HG02759 (cell line): ENCODE measurements around the gene VPS13A.
A peak's percentile ranks its signal among the peaks of the same experiment; 100 is the strongest.

Experiments used
- ATAC-seq: cut with Tn5 transposase; IDR thresholded peaks from one replicate; pipeline ENCODE4 v1.9.1; 2021; ENCODE audit warnings: mild to moderate bottlenecking, moderate library complexity; ENCODE audit not compliant: unreplicated experiment

The VPS13A gene

DNA sequence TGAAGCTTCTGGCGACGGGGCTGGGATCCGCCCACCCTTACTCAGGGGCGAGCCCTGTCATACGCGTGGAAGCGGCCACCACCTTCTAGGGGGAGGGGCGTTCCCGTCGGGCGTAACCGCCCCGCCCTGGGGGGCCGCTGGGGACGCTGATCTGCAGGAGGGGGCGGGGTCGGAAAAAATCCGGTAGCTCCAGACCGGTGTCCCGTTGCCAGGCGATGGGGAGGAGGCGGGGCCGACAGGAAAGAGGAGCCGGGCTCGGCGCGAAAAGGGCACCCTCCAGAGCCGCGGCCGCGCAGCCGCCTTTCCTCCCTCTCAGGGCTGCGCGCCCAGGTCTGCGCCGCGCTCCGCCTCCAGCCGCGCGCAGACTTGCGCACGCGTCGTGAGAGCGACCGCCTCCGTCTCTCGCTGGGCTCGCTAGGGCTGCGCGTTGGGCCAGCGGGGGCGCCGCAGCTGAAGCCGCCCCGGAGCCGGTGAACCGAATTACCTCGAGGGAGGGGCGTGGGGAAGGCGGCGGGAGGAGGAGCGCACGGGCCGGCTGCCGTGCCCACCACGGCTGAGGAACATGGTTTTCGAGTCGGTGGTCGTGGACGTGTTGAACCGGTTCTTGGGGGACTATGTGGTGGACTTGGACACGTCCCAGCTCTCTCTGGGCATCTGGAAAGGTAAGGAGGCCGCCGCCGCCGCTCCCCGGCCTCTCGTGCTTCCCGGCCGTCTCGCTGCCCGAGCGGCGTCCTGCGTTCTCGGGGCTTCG lies at the start of gene VPS13A:
VPS13A (plus strand) TSS at position 392 of the 751 bp plus-strand sequence; CDS start at position 563, 171 bp downstream.
- ATAC-seq = peak; percentile 82

DNA sequence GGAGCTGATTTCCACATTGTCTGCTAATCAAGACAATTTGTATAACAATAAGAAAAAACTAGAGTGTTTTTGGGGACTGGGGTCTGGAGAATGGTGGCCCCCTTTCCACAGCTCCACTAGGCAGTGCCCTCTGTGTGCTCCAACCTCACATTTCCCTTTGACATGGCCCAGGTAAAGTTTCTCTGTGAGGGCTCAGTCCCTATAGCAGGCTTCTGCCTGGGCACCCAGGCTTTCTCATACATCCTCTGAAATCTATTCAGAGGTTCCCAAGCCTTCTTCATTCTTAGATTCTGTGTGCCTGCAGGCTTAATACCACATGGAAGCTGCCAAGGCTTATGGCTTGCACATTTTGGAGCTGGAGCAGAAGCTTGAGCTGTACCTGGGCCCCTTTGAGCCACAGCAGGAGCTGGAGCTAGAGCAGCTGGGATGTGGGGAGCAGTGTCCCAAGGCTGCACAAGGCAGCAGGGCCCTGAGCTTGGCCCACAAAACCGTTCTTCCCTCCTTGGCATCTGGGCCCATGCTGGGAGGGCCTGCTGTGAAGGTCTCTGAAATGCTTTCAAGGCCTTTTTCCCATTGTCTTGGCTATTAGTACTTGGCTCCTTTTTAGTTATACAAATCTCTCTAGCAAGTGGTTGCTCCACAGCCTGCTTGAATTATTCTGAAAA lies 49.1 kb upstream of the VPS13A start:
- no peak for ATAC-seq

DNA sequence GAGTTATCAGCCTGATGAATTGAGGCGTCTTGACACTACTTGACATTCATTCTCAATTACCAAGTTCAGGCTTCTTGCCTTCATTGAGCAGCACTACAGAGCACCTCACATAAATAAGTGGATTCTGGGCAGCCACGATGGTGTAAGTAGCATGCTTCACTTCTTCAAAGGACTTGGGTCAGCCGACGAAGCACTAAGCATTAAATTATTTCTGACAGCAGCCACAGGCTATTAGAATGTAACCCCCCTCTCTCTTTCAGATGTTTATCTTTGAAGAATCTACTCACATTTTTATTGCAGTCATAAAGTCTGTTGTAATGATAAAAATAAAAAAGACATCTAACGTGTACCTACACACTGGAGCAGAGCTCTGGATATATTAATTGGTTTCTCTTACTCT lies 45.9 kb upstream of the VPS13A start:
- ATAC-seq = no peak

DNA sequence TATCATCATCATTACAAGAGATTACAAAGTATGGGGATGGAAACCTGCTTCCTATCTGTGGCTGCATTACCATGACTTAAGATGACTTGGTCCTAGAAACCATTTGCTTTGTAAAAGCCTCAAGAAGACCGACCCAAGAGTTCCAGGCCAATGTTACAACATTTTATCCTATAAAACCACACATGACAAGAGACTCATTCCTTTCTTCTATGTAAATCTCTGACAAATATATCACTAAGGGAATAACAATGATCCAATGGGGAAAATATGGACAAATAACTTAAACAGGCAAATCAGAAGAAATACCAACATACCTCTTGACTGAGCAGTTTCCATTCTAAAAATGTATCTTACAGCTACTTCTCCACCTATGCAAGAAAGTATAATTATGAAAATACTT lies 44.3 kb upstream of the VPS13A start:
- no peak for ATAC-seq

DNA sequence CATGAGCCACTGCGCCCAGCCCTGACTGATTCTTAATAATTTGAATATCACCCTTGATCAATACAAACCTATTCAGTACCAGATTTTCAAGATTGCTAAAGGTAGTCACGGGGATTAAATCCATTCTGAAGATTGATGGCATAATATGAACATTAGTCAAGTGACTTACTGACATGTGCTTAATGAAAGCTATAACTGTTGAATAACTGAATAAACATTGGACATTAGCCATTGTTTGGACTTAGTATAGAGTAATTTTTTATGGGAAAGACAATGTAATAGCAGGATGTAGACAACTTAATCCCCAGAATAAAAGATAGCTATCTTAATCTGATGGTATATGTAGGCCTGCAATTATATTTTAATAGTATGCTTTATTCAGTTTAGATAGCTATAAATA lies 35.0 kb upstream of the VPS13A start:
- no peak for ATAC-seq

DNA sequence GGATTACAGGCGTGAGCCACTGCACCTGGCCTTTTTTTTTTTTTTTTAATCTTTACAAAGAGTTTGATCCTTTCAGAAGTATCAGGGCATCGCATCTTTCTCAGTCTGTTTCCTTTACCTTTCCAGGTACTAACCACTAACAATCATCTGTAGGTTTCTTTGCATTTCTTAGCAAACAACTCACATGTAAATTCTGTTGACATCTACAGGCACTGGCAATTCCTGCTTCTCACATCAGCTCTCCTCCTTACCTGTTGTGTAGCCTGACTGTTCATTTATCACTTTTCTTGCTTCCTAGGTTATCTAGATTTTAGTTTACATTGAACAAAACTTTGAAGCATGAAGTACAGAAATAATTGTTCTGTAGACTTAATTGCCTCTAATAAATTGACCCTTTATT lies 27.5 kb upstream of the VPS13A start:
- no peak for ATAC-seq

DNA sequence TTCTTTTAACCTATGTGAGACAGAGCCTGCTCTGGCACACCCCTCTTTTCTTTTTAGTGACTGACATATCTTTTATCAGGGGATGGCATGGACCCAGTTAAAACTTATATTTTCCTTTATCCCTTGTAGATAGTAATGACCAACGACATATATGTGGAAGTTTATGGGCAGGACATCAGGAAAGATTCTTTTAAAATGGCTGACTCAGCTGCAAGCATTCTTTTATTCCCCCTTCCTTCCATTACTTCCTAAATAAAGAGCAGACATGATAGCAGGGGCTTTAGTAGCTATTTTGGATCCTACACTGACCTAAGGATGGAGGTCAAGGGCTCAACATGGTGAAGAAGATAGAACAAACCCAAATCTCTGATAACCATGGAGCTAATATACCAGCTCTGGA lies 25.0 kb upstream of the VPS13A start:
- no peak for ATAC-seq

DNA sequence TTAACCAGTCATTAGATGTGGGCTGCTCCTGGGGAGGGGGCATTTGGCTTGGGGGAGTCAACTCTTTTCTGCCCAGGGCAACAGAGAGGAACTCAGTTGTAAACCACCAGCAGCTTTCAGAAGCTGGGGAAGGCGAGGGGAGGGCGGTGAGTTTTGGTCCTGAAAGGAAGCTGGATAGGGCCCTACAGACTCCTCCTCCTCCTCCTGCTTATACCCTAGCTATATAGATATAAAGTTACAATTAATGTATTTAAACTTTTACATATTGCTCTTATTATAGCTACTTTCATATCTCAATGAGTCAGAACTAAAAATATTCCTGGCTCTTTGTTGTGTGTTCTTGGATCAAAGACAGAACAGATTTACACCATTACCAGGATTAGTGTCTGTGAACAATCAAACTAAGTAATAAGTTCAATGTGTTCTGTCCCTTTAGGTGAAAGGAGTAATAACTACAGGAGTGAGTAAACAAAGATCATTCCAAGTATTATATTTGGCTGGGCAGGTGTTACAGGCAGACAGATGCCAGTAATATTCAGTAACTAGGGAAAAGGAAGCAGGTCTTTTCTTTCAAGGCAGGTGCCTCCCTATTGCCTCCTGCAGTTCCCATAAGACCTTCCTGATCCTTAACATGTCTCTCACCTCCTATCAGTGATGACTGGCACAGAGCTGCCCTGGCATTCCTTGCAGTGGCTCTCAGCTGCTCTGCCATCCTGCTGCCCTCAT lies 20.5 kb upstream of the VPS13A start:
- ATAC-seq = no peak

DNA sequence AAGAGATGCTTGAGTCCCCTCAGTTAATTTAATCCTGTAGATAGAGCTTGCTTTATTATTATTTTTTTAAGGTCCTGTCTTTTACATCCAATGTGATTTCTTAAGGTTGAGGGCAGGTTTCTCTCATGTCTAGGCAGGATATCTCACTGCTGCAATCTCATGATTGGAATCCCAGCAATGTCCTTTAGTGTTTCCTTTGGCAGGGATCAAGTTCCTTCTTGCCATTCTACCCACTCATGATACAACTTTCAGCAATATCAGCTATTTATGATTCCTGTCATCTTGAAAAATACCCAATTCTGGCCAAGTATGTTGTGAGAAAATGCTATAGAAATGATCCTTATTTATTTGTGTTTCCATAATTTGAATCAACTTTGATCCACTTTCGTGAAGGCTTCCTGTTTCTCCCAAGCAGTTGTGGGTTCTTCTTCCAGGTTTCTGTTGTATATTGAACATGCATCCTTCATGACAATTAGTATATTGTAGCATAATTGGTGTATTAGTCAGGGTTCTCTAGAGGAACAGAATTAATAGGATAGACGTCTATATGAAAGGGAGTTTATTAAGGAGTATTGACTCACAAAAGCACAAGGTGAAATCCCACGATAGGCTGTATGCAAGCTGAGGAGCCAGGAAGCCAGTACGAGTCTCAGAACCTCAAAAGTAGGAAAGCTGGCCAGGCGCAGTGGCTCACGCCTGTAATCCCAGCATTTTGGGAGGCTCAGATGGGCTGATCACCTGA lies 18.4 kb upstream of the VPS13A start:
- no peak for ATAC-seq

DNA sequence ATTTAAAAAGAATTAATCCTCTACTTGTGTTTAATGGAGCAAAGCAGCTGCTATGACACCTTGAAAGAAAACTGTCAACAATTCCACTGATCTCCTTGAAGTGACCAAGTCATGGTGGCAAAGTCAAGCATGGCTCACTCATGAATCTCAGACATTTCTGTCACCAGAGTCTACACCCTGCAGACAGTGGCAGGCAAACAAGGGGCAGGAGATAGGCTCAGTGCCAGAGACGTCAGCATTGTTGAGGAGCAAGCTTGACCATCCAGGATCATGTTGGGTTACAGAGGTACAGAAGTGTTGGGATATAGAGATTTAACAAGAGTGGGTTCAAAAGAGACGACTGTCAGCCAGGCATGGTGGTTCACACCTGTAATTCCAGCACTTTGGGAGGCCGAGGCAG lies 16.1 kb upstream of the VPS13A start:
- no peak for ATAC-seq

DNA sequence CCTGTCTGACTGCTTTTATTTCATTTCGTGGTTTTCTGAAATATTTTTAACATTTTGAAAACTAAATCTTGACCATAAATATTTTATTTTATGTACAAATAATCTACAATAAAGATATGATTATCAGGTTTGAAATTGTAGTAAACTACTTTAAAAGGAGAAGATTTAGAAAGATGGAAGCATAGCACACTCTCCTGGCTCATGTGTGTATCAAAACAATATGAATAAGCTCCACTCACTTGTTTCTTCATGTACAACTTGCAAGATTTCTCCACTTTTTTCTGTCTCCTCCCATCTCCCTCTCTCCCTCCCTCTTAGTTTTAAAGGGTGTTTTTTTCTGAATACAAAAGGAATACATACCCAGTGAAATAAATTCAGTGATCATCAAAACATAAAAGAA lies 15.4 kb upstream of the VPS13A start:
- ATAC-seq = no peak

DNA sequence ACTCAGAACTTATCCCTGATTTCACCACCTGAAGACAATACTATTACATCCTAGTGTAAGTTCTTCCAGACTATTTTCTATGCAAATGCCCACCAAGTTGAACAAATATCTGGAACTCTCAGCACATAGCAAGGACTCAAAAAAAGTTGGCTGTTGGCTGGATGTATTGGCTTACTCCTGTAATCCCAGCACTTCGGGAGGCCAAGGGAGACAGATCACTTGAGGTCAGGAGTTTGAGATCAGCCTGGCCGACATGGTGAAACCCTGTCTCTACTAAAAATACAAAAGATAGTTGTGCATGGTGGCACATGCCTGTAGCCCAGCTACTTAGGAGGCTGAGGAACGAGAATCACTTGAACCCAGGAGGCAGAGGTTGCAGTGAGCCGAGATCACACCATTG lies 15.0 kb upstream of the VPS13A start:
- no peak for ATAC-seq

DNA sequence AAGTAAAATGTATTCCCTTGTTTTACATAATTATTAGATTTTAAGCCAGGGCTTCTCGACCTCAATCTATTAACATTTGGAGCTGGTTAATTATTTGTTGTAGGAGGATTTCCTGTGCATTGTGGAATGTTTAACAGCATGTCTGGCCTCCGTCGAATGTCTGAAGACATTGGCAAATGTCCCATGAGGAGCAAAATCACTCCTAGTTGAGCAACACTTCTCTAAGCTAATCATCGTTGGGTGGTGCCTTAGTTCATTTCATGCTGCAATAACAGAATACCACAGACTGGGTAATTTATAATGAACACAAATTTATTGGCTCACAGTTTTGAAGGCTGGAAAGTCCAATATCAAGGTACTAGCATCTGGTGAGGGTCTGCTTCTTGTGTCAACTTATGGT lies 13.4 kb upstream of the VPS13A start:
- no peak for ATAC-seq

DNA sequence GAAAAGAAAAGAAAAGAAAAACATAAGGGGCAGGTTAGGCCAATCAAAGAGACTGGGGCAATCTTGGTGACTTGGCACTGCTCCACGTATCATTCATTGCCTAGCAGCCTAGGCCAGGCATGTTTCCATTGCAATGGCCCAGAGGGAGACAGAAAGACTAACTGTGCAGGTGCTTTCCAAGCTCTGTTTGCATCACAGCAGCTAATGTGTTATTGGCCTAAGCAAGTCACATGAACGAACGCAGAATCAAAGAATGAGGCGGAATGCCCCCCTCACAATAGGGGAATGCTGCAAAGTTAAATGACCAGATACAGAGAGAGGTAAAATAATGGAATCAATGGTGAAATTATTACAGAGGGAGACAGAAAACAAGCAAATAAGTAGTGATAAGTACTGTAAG lies 11.1 kb upstream of the VPS13A start:
- no peak for ATAC-seq

DNA sequence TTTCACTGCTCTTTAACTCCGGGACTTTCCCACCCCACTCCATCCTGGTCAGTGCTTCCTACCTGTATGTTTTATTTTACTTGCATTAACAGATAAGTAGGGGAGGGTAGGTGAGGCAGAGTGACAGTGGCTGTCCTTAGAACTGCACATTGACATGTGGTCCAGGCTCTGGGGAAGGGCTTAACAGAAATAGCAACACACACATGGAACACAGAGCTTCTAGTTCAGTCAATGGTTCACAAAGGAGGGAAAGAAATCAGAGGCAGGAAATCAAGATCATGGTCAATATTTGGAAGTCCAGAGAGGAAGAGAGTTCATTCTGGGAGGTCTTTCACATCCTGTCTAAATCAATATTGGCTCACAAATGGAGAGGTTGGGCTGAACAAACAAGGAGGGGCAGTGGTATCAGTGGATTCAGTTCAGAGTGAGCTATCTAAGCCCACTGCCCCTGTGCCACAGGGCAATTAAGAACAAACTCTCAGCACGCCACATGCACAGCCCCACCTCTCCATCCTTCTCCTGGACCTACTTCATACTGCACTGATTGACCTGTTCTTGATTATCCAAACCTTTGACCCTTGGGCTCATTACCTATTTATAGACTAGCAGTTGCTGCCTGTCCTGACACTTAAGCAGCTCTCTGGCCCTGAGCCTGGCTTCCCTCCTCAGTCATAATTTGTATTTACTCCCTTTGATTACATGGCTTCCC lies 6.2 kb upstream of the VPS13A start:
- no peak for ATAC-seq

DNA sequence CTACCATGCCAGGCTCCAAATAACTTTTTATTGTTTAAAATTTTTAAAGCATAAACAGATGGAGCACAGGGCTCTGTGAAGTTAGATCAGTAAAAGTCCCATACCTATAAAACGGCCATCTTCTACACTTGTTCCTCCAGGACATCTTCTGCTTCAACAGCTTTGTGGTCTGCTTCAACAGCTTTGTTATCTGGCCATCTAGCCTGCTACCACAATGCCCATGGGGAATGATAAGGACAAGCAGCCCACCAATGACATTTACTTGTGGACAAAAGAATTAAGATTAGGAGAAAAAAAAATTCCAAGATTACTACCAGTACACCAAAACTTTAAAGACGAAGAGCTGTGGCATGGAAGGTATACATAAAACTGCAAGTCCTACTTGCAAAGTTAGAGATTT lies 2.2 kb upstream of the VPS13A start:
- no peak for ATAC-seq

DNA sequence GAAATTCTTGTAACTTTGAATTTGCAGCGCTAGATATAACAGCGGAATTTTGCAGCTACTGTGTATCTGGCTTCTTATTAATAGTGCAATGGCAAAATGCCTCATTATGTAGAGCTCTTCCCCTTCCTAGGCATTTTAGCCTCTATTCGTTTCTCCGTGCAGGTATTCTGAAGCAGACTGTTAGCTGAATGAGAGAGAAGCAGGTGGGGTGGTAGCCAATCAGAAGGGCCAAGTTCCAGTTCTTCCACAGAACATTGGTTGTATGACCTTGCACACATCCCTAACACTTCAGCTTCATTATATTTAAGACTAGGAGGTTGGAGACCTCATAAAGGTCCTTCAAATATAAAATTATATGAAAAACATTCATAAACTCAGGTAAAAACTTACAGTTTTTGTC lies 1.2 kb upstream of the VPS13A start:
- ATAC-seq = no peak

DNA sequence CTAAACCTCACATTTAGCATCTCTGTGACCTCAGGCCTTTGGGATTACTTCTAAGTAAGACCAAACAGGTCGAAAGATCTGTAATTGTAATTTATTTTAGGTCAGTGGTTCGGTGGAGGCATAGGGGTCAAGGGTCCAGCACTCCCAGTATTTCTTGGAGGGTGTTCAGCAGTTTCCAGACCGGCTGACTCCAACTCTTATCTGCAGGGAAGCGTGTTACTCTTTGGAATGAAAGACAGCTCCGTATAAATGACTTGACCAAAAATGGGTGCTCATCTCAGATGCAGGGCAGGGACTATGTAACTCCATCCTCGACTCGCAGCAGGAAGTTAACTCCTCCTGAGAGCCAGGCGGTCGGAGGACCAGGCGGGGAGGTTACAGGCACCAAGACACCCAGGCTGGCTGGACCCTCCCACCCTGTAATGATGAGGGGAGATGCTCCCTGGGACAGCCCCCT lies 620 bp upstream of the VPS13A start:
- ATAC-seq = no peak

DNA sequence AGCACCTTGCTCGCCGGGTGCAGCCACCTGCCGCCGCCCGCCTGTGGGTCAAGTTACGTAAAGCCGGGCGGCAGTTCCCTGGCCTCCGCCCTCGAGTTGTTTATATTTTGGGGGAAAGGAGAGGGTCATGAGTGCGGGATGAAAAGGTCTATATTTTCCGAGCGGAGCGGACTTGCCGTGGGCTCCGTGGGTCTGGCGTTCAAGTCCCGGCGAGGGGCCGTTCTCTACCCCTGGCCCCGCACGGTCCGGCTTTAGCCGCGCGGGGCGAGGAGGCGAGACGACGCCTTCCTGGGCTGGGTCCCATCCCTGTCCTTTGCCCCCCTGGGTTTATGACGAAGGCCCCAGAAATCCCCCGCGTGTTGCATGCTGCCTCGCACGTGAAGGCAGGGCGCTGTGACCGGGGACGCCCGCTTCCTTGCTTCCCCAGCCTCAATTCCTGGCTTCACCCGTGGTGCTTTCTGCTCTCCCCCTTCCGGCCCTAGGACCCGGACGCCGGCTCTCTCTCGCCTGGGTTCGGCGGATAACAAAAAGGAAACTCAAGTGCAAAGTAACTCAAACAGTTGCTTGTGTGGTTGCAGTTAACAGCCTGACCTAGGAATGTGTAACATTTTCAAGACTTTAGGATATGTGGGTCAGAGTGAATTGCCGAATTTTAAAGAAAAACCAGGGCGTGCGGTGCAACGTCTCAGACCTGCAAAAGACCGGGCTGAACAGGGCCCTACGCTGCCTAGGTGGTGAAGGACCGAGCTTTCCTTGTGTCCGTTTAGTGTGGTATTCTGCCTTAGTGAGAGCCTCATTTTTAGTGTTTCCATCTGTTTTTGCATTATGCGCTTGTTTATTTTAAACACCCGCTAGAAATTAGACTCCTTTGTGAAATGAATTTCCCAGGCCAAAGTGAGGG lies 810 bp downstream of the VPS13A start:
- ATAC-seq = peak; percentile 15

DNA sequence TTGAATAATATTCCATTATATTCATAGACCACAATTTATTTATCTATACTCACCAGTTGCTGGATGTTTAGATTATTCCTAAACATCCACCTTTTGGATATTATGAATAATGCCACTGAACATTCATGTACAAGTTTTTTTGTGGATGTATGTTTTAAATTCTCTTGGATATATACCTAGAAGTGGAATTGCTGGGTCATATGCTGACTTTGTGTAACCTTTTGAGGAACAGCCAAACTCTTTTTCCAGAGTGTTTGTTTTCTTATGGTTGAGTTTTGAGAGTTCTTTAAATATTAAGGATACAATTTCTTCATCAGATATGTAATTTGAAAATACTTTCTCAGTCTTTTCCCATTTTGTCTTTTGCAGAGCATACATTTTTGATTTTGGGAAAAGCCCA lies 2.7 kb downstream of the VPS13A start:
- no peak for ATAC-seq
